H9 (cell line): ENCODE data around the gene MTO1. TPM values are rescaled to one million over a fixed set of nuclear protein-coding genes. Genes with fewer than 3 reads are reported as not detected.

Experiments
- DNase-seq: peaks from one replicate; pipeline ENCODE4 v3.0.0-alpha.2; 2017
- H2AFZ ChIP-seq: one replicate; pipeline ENCODE4 v1.6.1; 2013; ENCODE audit warnings: mild to moderate bottlenecking, low read length, control low read depth, moderate library complexity
- H2AK5ac ChIP-seq: 2 replicates; pipeline ENCODE4 v1.6.1; 2013; ENCODE audit warnings: low read length, control low read depth, mixed read lengths; ENCODE audit not compliant: insufficient read length
- H2BK120ac ChIP-seq: one replicate; pipeline ENCODE4 v1.6.1; 2013; ENCODE audit warnings: low read depth, mild to moderate bottlenecking, low read length, control low read depth, inconsistent platforms; ENCODE audit not compliant: poor library complexity, severe bottlenecking
- H2BK12ac ChIP-seq: 2 replicates; pipeline ENCODE4 v1.6.1; 2013; ENCODE audit warnings: low read length, control low read depth, mixed read lengths, low read depth; ENCODE audit not compliant: insufficient read length
- H2BK15ac ChIP-seq: 2 replicates; pipeline ENCODE4 v1.6.1; 2013; ENCODE audit warnings: low read depth, low read length, control low read depth
- H2BK20ac ChIP-seq: one replicate; pipeline ENCODE4 v1.6.1; 2013; ENCODE audit warnings: low read depth, mild to moderate bottlenecking, low read length, control low read depth, inconsistent platforms; ENCODE audit not compliant: poor library complexity, severe bottlenecking
- H2BK5ac ChIP-seq: 2 replicates; pipeline ENCODE4 v1.6.1; 2013; ENCODE audit warnings: low read length, control low read depth, mixed read lengths; ENCODE audit not compliant: insufficient read length
- H3K14ac ChIP-seq: 2 replicates; pipeline ENCODE4 v1.6.1; 2013; ENCODE audit warnings: low read length, control low read depth; ENCODE audit not compliant: insufficient read depth
- H3K18ac ChIP-seq: 2 replicates; pipeline ENCODE4 v1.6.1; 2013; ENCODE audit warnings: low read depth, mild to moderate bottlenecking, mixed read lengths, low read length, control low read depth; ENCODE audit not compliant: insufficient read length
- H3K23ac ChIP-seq: 2 replicates; pipeline ENCODE4 v1.6.1; 2013; ENCODE audit warnings: low read length, control low read depth, mixed read lengths, low read depth; ENCODE audit not compliant: insufficient read length
- H3K23me2 ChIP-seq: 2 replicates; pipeline ENCODE4 v1.6.1; 2013; ENCODE audit warnings: low read depth, mild to moderate bottlenecking, mixed read lengths, low read length, control low read depth; ENCODE audit not compliant: insufficient read length, poor library complexity, severe bottlenecking
- H3K27ac ChIP-seq: 2 replicates; pipeline ENCODE4 v1.5.1; 2013; ENCODE audit warnings: low read length, control low read depth, mixed read lengths, low read depth; ENCODE audit not compliant: insufficient read length
- H3K27me3 ChIP-seq: 2 replicates; pipeline ENCODE4 v1.6.1; 2013; ENCODE audit warnings: low read length, control low read depth, inconsistent platforms; ENCODE audit not compliant: insufficient read depth
- H3K4ac ChIP-seq: 2 replicates; pipeline ENCODE4 v1.6.1; 2013; ENCODE audit warnings: low read depth, mild to moderate bottlenecking, control low read depth, inconsistent platforms, low read length, moderate library complexity
- H3K4me1 ChIP-seq: 2 replicates; pipeline ENCODE4 v1.6.1; 2013; ENCODE audit warnings: low read length, control low read depth, inconsistent platforms; ENCODE audit not compliant: insufficient read depth
- H3K4me2 ChIP-seq: 2 replicates; pipeline ENCODE4 v1.6.1; 2013; ENCODE audit warnings: low read length, control low read depth, mixed read lengths; ENCODE audit not compliant: insufficient read length, insufficient read depth
- H3K56ac ChIP-seq: 2 replicates; pipeline ENCODE4 v1.6.1; 2013; ENCODE audit warnings: low read depth, mild to moderate bottlenecking, mixed read lengths, low read length, control low read depth; ENCODE audit not compliant: insufficient read length
- H3K79me1 ChIP-seq: 2 replicates; pipeline ENCODE4 v1.6.1; 2013; ENCODE audit warnings: low read depth, mild to moderate bottlenecking, moderate library complexity, low read length, control low read depth, inconsistent platforms; ENCODE audit not compliant: insufficient read depth, poor library complexity, severe bottlenecking
- H3K79me2 ChIP-seq: 2 replicates; pipeline ENCODE4 v1.6.1; 2013; ENCODE audit warnings: low read length, control low read depth, inconsistent platforms; ENCODE audit not compliant: insufficient read depth
- H3K9ac ChIP-seq: 2 replicates; pipeline ENCODE4 v1.6.1; 2013; ENCODE audit warnings: low read length, control low read depth, mixed read lengths; ENCODE audit not compliant: insufficient read length; ENCODE audit errors: extremely low read depth
- H3K9me3 ChIP-seq: one replicate; pipeline ENCODE4 v1.6.1; 2013; ENCODE audit warnings: low read depth, low read length, inconsistent platforms; ENCODE audit not compliant: control insufficient read depth
- H3T11ph ChIP-seq: one replicate; pipeline ENCODE4 v1.6.1; 2013; ENCODE audit warnings: mild to moderate bottlenecking, low read length, control low read depth, inconsistent platforms
- H4K20me1 ChIP-seq: one replicate; pipeline ENCODE4 v1.6.1; 2013; ENCODE audit not compliant: control insufficient read depth, insufficient read length, insufficient read depth
- H4K5ac ChIP-seq: 2 replicates; pipeline ENCODE4 v1.6.1; 2013; ENCODE audit warnings: low read depth, mild to moderate bottlenecking, mixed read lengths, low read length, control low read depth; ENCODE audit not compliant: insufficient read length
- H4K8ac ChIP-seq: replicated peaks from 2 replicates; pipeline ENCODE4 v1.6.1; 2013; ENCODE audit warnings: low read length, control low read depth, mixed read lengths, low read depth; ENCODE audit not compliant: insufficient read length
- H4K91ac ChIP-seq: 2 replicates; pipeline ENCODE4 v1.6.1; 2013; ENCODE audit warnings: low read depth, mild to moderate bottlenecking, moderate library complexity, mixed read lengths, low read length, control low read depth; ENCODE audit not compliant: insufficient read length
- H3K27ac Mint-ChIP-seq, 3 experiments: 2 replicates in 2 of 3; 3 replicates in 1 of 3; pipeline ENCODE4 v1.8.0; 2020 to 2021; ENCODE audit warnings: mixed read lengths in 3 of 3, mild to moderate bottlenecking in 1 of 3, moderate library complexity in 1 of 3
- H3K27me3 Mint-ChIP-seq: 2 replicates; pipeline ENCODE4 v1.8.0; 2021; ENCODE audit warnings: low read depth, mild to moderate bottlenecking, moderate library complexity, mixed read lengths
- H3K36me3 Mint-ChIP-seq, 3 experiments: 2 replicates in 2 of 3; 3 replicates in 1 of 3; pipeline ENCODE4 v1.8.0; 2020 to 2021; ENCODE audit warnings: low read depth in 3 of 3, mixed read lengths in 3 of 3; ENCODE audit not compliant: insufficient read depth in 1 of 3
- H3K4me1 Mint-ChIP-seq, 2 experiments: 2 replicates each; pipeline ENCODE4 v1.8.0; 2020; ENCODE audit warnings: mixed read lengths in 2 of 2
- H3K4me3 Mint-ChIP-seq, 2 experiments: 2 replicates in 1 of 2; 3 replicates in 1 of 2; pipeline ENCODE4 v1.8.0; 2020 to 2021; ENCODE audit warnings: mild to moderate bottlenecking in 2 of 2, mixed read lengths in 2 of 2, moderate library complexity in 1 of 2
- H3K9me3 Mint-ChIP-seq, 2 experiments: 2 replicates in 1 of 2; 3 replicates in 1 of 2; pipeline ENCODE4 v1.8.0; 2020; ENCODE audit warnings: mild to moderate bottlenecking in 2 of 2, mixed read lengths in 2 of 2, moderate library complexity in 1 of 2
- WGBS: extraction: QIAGEN DNeasy Blood & Tissue Kit; methylation state at CpG from one replicate; pipeline ENCODE4 v1.1.7; 2013; ENCODE audit warnings: missing lambda C conversion rate, low lambda C conversion rate, mixed read lengths; ENCODE audit not compliant: insufficient read length; ENCODE audit errors: extremely low coverage; 5-methylcytosine and 5-hydroxymethylcytosine counted together
- total RNA-seq: library from RNA; stranded (reverse); gene quantifications from 2 replicates; pipeline ENCODE4 v1.2.1, GENCODE V29; 2021
- TF ChIP-seq, protein P1 (sequence below): fragments of 200-600 bp; sonication (generic); conservative IDR thresholded peaks from 3 replicates; pipeline ENCODE4 v1.8.0; 2021; ENCODE audit warnings: antibody characterized with exemption, mild to moderate bottlenecking

The MTO1 gene
- total RNA-seq, 1 experiment from 2014 or later, result 27.8 TPM

DNA sequence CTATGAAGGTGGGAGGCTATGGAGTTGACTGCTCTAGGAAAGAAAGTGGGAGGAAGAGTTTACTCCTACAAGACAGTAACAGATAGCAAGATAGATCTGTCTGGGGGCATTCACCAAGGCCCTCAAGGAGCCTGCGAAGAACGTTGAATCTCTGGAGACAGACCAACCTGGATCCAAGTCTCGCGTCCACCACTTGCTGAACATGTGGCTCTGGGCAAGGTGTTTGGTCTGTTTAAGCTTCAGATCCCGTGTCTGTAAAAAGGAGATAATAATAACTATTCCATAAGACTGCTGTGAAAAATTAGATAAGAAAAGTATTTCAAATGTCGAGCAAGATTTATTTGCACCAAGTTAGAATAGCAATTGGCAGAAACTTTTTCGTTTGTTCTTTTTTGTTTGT is 67.4 kb downstream of the MTO1 start:
- no peak overlapping the region for H2BK15ac ChIP-seq
- WGBS, result no CpG with 5 or more reads among the region's 7 CpGs
- H3K27ac ChIP-seq, result no peak overlapping the region
- no peaks in the 10 kb centered on the region for H3K79me2 ChIP-seq
- peak overlapping the region; percentile 69 for H4K5ac ChIP-seq
- no peak overlapping the region for H3T11ph ChIP-seq
- H4K20me1 ChIP-seq, result no peaks in the 10 kb centered on the region
- no peaks in the 10 kb centered on the region for H3K36me3 Mint-ChIP-seq
- H2AK5ac ChIP-seq, result no peak overlapping the region
- no peak overlapping the region for H2BK5ac ChIP-seq
- H3K9ac ChIP-seq, result no peak overlapping the region
- H3K18ac ChIP-seq, result no peak overlapping the region
- H3K4me2 ChIP-seq, result no peak overlapping the region
- H2AFZ ChIP-seq, result no peak overlapping the region
- peaks cover 0 to 2% of the 10 kb centered on the region in 2 experiments; a peak in 1 of 4 replicates for H3K4me1 Mint-ChIP-seq
- H4K91ac ChIP-seq, result no peak overlapping the region
- H3K27ac Mint-ChIP-seq, result no peak overlapping the region; a peak in 1 of 7 replicates
- H3K27me3 Mint-ChIP-seq, result no peaks in the 10 kb centered on the region
- no peak overlapping the region for H3K4me3 Mint-ChIP-seq
- TF ChIP-seq, protein P1, sequence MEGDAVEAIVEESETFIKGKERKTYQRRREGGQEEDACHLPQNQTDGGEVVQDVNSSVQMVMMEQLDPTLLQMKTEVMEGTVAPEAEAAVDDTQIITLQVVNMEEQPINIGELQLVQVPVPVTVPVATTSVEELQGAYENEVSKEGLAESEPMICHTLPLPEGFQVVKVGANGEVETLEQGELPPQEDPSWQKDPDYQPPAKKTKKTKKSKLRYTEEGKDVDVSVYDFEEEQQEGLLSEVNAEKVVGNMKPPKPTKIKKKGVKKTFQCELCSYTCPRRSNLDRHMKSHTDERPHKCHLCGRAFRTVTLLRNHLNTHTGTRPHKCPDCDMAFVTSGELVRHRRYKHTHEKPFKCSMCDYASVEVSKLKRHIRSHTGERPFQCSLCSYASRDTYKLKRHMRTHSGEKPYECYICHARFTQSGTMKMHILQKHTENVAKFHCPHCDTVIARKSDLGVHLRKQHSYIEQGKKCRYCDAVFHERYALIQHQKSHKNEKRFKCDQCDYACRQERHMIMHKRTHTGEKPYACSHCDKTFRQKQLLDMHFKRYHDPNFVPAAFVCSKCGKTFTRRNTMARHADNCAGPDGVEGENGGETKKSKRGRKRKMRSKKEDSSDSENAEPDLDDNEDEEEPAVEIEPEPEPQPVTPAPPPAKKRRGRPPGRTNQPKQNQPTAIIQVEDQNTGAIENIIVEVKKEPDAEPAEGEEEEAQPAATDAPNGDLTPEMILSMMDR, result no peak
- no peaks in the 10 kb centered on the region for H3K79me1 ChIP-seq
- no peaks in the 10 kb centered on the region for H3K9me3 Mint-ChIP-seq
- H2BK12ac ChIP-seq, result no peak overlapping the region
- H3K56ac ChIP-seq, result no peak overlapping the region
- no peaks in the 10 kb centered on the region for H3K4me1 ChIP-seq
- H3K9me3 ChIP-seq, result no peaks in the 10 kb centered on the region
- H3K23ac ChIP-seq, result no peak overlapping the region
- H3K4ac ChIP-seq, result no peak overlapping the region
- no peak overlapping the region for H2BK120ac ChIP-seq
- H4K8ac ChIP-seq, result no peak overlapping the region
- no peaks in the 10 kb centered on the region for H3K27me3 ChIP-seq
- no peak overlapping the region for H3K14ac ChIP-seq
- H2BK20ac ChIP-seq, result no peak overlapping the region
- DNase-seq, result no peak
- H3K23me2 ChIP-seq, result no peaks in the 10 kb centered on the region
